Upper lobe of right lung (tissue), 1 donor: ENCODE results near the gene NLGN2. TPM values are rescaled to one million over a fixed set of nuclear protein-coding genes. Genes with fewer than 3 reads are reported as not detected.
A peak's percentile ranks its signal among the peaks of the same experiment; 100 is the strongest.

Source experiments
- ATAC-seq: fragments of 200-7000 bp; cut with Tn5 transposase; one replicate; pipeline ENCODE4 v1.9.1; 2020; ENCODE audit warnings: mild to moderate bottlenecking, moderate library complexity
- DNase-seq: peaks from one replicate; pipeline ENCODE4 v3.0.0-alpha.2; 2020
- H3K27ac ChIP-seq: fragments of 200-600 bp; one replicate; pipeline ENCODE4 v1.8.0; 2022
- H3K27me3 ChIP-seq: fragments of 200-600 bp; one replicate; pipeline ENCODE4 v1.8.0; 2022; ENCODE audit warnings: mild to moderate bottlenecking
- H3K36me3 ChIP-seq: fragments of 200-600 bp; one replicate; pipeline ENCODE4 v1.8.0; 2022
- H3K4me1 ChIP-seq: fragments of 200-600 bp; one replicate; pipeline ENCODE4 v1.8.0; 2022
- H3K4me3 ChIP-seq: fragments of 200-600 bp; one replicate; pipeline ENCODE4 v1.8.0; 2022; ENCODE audit warnings: mild to moderate bottlenecking
- H3K9me3 ChIP-seq: fragments of 200-600 bp; one replicate; pipeline ENCODE4 v1.8.0; 2022
- CTCF ChIP-seq: fragments of 200-600 bp; IDR thresholded peaks from one replicate; pipeline ENCODE4 v1.8.0; 2022; ENCODE audit warnings: antibody characterized with exemption
- intact Hi-C: fragments of 100-400 bp; cut with DNase I; formaldehyde crosslinking; loops from one replicate; pipeline ENCODE4 v1.11.0; 2022
- total RNA-seq: library from RNA; stranded (reverse); fragmentation: NEBNext Ultra II Directional; extraction: Animal tissue kit (Norgen Biotek cat#: 25700); gene quantifications from one replicate; pipeline ENCODE4 v1.2.1, GENCODE V29; 2021
- donor health status: DM: no; HTN: yes; CAD: no; lungs with severe emphysema.

Gene NLGN2
- total RNA-seq, 1 donor from 2014 or later, result 11.7 TPM

- Histone ChIP-seq H3K27me3 (no peaks in the 10 kb centered on the region), H3K27ac (peak within 1 kb of the TSS; percentile 92), H3K4me1 (peaks cover 7% of the 10 kb centered on the region), H3K9me3 (no peaks in the 10 kb centered on the region), H3K4me3 (peak within 1 kb of the TSS; percentile 76), H3K36me3 (peaks cover 3% of the 10 kb centered on the region)
- intact Hi-C loops, result no loop called here
- peak; percentile 44 for TF ChIP-seq CTCF
- ATAC-seq (peak; percentile 94), DNase-seq (peak; percentile 95)
Observed at GRCh38 chr17:7394452-7395191, 13.0 kb upstream of the NLGN2 start, which contains the start of gene PLSCR3. TSS of gene PLSCR3 (minus strand) at chr17:7394525. CDS start at chr17:7394110, 415 bp downstream.

- DNase-seq (no peak), ATAC-seq (no peak)
- TF ChIP-seq CTCF, result no peak
Observed at GRCh38 chr17:7396147-7396546, 11.5 kb upstream of the NLGN2 start.

GRCh38 chr17:7398612-7399011 is 9.0 kb upstream of the NLGN2 start:
- DNase-seq (no peak), ATAC-seq (no peak)
- intact Hi-C loops, result no loop called here
- H3K36me3 ChIP-seq, result no peaks in the 10 kb centered on the region
- no peaks in the 10 kb centered on the region for H3K9me3 ChIP-seq
- no peak overlapping the region for H3K27ac ChIP-seq
- TF ChIP-seq CTCF, result no peak
- no peak overlapping the region for H3K4me3 ChIP-seq
- peaks cover 12% of the 10 kb centered on the region for H3K4me1 ChIP-seq
- H3K27me3 ChIP-seq, result no peaks in the 10 kb centered on the region

More at GRCh38 chr17:7396147-7396546, 11.5 kb upstream of the NLGN2 start:
- no peaks in the 10 kb centered on the region for H3K27me3 ChIP-seq
- no peaks in the 10 kb centered on the region for H3K9me3 ChIP-seq
- H3K36me3 ChIP-seq, result no peaks in the 10 kb centered on the region
- peaks cover 7% of the 10 kb centered on the region for H3K4me1 ChIP-seq
- H3K4me3 ChIP-seq, result no peak overlapping the region
- intact Hi-C loops, result no loop called here
- no peak overlapping the region for H3K27ac ChIP-seq

- no peaks in the 10 kb centered on the region for H3K27me3 ChIP-seq
- peak; percentile 73 for DNase-seq
- H3K36me3 ChIP-seq, result no peaks in the 10 kb centered on the region
- H3K27ac ChIP-seq, result peak overlapping the region; percentile 78
- H3K9me3 ChIP-seq, result no peaks in the 10 kb centered on the region
- peak overlapping the region; percentile 64 for H3K4me3 ChIP-seq
- intact Hi-C loops, result no loop called here
- no peak for TF ChIP-seq CTCF
- peaks cover 10% of the 10 kb centered on the region for H3K4me1 ChIP-seq
- ATAC-seq, result no peak
Observed at GRCh38 chr17:7403043-7403726, 4.5 kb upstream of the NLGN2 start.

- intact Hi-C loops, result no loop called here
- no peaks in the 10 kb centered on the region for H3K27me3 ChIP-seq
- H3K4me1 ChIP-seq, result peaks cover 10% of the 10 kb centered on the region
- no peak for DNase-seq
- TF ChIP-seq CTCF, result no peak
- peak overlapping the region; percentile 64 for H3K4me3 ChIP-seq
- ATAC-seq, result peak; percentile 62
- H3K27ac ChIP-seq, result peak overlapping the region; percentile 78
- no peaks in the 10 kb centered on the region for H3K9me3 ChIP-seq
- H3K36me3 ChIP-seq, result no peaks in the 10 kb centered on the region
Observed at GRCh38 chr17:7403727-7403976, 4.0 kb upstream of the NLGN2 start.
